Endothelial cell of umbilical vein (primary cell): ENCODE results near the gene PDGFRA.

Source experiments
- POLR2A ChIP-seq: IDR thresholded peaks from 2 replicates; pipeline ENCODE4 v1.6.1; 2012; ENCODE audit warnings: low read depth, mild to moderate bottlenecking, control low read depth, low read length
- TF ChIP-seq, protein P1 (sequence below), 2 donors: IDR thresholded peaks; 1 replicate in 1 of 2; 2 replicates in 1 of 2; pipeline ENCODE4 v1.5.1; 2011; ENCODE audit warnings: low read length in 2 of 2, mild to moderate bottlenecking in 2 of 2, moderate library complexity in 2 of 2, control low read depth in 1 of 2, inconsistent platforms in 1 of 2, low read depth in 1 of 2; ENCODE audit not compliant: insufficient read depth in 1 of 2; ENCODE audit errors: extremely low read depth in 1 of 2

DNA sequence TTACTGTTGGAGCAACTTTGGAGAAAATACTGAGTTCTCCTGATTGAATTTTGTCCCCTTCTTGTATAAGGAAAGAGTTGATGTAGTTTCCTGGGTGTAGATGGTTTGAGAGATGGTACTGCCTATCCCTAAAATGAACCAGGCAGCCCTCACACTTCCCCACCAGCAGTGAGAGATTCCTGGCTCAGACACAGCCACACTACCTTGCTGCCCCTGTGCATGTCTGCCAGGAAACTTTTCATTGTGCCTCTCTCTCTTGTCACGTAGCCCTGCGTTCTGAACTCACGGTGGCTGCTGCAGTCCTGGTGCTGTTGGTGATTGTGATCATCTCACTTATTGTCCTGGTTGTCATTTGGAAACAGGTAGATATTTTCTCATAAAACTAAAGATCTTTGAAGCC lies 45.2 kb downstream of the PDGFRA start:
- TF ChIP-seq POLR2A = no peak
- TF ChIP-seq, protein P1, sequence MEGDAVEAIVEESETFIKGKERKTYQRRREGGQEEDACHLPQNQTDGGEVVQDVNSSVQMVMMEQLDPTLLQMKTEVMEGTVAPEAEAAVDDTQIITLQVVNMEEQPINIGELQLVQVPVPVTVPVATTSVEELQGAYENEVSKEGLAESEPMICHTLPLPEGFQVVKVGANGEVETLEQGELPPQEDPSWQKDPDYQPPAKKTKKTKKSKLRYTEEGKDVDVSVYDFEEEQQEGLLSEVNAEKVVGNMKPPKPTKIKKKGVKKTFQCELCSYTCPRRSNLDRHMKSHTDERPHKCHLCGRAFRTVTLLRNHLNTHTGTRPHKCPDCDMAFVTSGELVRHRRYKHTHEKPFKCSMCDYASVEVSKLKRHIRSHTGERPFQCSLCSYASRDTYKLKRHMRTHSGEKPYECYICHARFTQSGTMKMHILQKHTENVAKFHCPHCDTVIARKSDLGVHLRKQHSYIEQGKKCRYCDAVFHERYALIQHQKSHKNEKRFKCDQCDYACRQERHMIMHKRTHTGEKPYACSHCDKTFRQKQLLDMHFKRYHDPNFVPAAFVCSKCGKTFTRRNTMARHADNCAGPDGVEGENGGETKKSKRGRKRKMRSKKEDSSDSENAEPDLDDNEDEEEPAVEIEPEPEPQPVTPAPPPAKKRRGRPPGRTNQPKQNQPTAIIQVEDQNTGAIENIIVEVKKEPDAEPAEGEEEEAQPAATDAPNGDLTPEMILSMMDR (IDR thresholded peaks at IDR 0.05; ENCODE audit: extremely low read depth in 1 of 2, insufficient read depth in 1 of 2, low read depth in 1 of 2, low read length in 2 of 2) = no peak
